K562 (cell line): Measurements from ENCODE around the gene SLIT1. TPM values are rescaled to one million over a fixed set of nuclear protein-coding genes. Genes with fewer than 3 reads are reported as not detected.

Experiments
- ATAC-seq: fragments of 200-7000 bp; cut with Tn5 transposase; 3 replicates; pipeline ENCODE4 v1.9.1; 2020; ENCODE audit warnings: moderate library complexity
- BruUV-seq: library from RNA; stranded (reverse); fragments of 400-500 nt; replicated peaks from 2 replicates; lab custom pipeline; 2021; lab: Mats Ljungman, UMichigan
- CTCF ChIA-PET: fragments of 300-600 bp; formaldehyde crosslinking; extraction: SDS; loops from one replicate; lab custom pipeline; 2021; ENCODE audit warnings: low intra/inter-chr PET ratio; lab: Yijun Ruan, JAX
- POLR2A ChIA-PET: fragments of 300-600, 350-650 bp; sonication (Branson Sonifier 250); formaldehyde crosslinking; extraction: SDS; loops from one replicate; lab custom pipeline; 2021; ENCODE audit warnings: antibody characterized with exemption, inconsistent platforms; lab: Yijun Ruan, JAX
- DNase-seq, 4 experiments: peaks; one replicate each; pipeline versions ENCODE4 v3.0.0 to v3.0.0-alpha.2; 2011 to 2018; ENCODE audit warnings: low spot score in 3 of 4, mixed read lengths in 3 of 4; ENCODE audit errors: extremely low read depth in 1 of 4
- FAIRE-seq: peaks from 2 replicates; lab custom pipeline; 2011; peaks lifted over from hg19 to GRCh38; lab: Jason Lieb, UNC
- H2AFZ ChIP-seq: 2 replicates; pipeline ENCODE4 v1.6.0; 2011; ENCODE audit warnings: low read depth, low read length, control low read depth, inconsistent platforms
- H3K27ac ChIP-seq: fragments of 200-600 bp; 3 replicates; pipeline ENCODE4 v1.8.0; 2011; ENCODE audit warnings: low read depth, mild to moderate bottlenecking, control low read depth, inconsistent platforms, low read length, moderate library complexity, mixed read lengths; ENCODE audit errors: extremely low read depth
- H3K27me3 ChIP-seq, 2 experiments: fragments of 300-600 bp in 1 of 2; 2 replicates in 1 of 2; 3 replicates in 1 of 2; pipeline versions ENCODE4 v1.6.0 to v1.8.0; 2011; ENCODE audit warnings: inconsistent platforms in 2 of 2, low read length in 2 of 2, mild to moderate bottlenecking in 1 of 2, mixed read lengths in 1 of 2, moderate library complexity in 1 of 2; ENCODE audit not compliant: control insufficient read depth in 2 of 2, insufficient read depth in 2 of 2
- H3K36me3 ChIP-seq: fragments of 300-600 bp; 3 replicates; pipeline ENCODE4 v1.8.0; 2011; ENCODE audit warnings: mild to moderate bottlenecking, low read length, inconsistent platforms; ENCODE audit not compliant: control insufficient read depth, insufficient read depth
- H3K4me1 ChIP-seq, 2 experiments: fragments of 200-600 bp in 1 of 2; replicated peaks in 1 of 2; 2 replicates in 1 of 2; 3 replicates in 1 of 2; pipeline versions ENCODE4 v1.5.1 to v1.8.0; 2011; ENCODE audit warnings: inconsistent platforms in 2 of 2, low read length in 2 of 2, mild to moderate bottlenecking in 1 of 2, mixed read lengths in 1 of 2, moderate library complexity in 1 of 2; ENCODE audit not compliant: control insufficient read depth in 2 of 2, insufficient read depth in 2 of 2
- H3K4me2 ChIP-seq: 2 replicates; pipeline ENCODE4 v1.6.1; 2011; ENCODE audit warnings: low read length, control low read depth, inconsistent platforms, mixed read lengths; ENCODE audit not compliant: insufficient read depth
- H3K4me3 ChIP-seq: fragments of 200-600 bp; sonication (generic), shearing (Covaris generic); 2 replicates; pipeline ENCODE4 v1.5.1; 2016; ENCODE audit warnings: control low read depth, inconsistent platforms
- H3K79me2 ChIP-seq: fragments of 200-600 bp; 3 replicates; pipeline ENCODE4 v1.8.0; 2011; ENCODE audit warnings: low read length, inconsistent platforms; ENCODE audit not compliant: control insufficient read depth, insufficient read depth
- H3K9ac ChIP-seq, 2 experiments: 2 replicates each; pipeline versions ENCODE4 v1.6.0 to v1.6.1; 2011; ENCODE audit warnings: low read depth in 2 of 2, low read length in 2 of 2, control low read depth in 1 of 2, inconsistent platforms in 1 of 2, mild to moderate bottlenecking in 1 of 2, mixed read lengths in 1 of 2; ENCODE audit not compliant: insufficient read depth in 1 of 2
- H3K9me1 ChIP-seq: one replicate; pipeline ENCODE4 v1.6.0; 2011; ENCODE audit warnings: inconsistent platforms, mild to moderate bottlenecking, low read length, moderate library complexity; ENCODE audit not compliant: control insufficient read depth, insufficient read depth
- H3K9me3 ChIP-seq: replicated peaks from 2 replicates; pipeline ENCODE4 v1.5.1; 2011; ENCODE audit warnings: low read depth, low read length, inconsistent platforms; ENCODE audit not compliant: control insufficient read depth, insufficient read depth
- H4K20me1 ChIP-seq: replicated peaks from 2 replicates; pipeline ENCODE4 v1.6.1; 2011; ENCODE audit warnings: low read length, inconsistent platforms, mixed read lengths; ENCODE audit not compliant: control insufficient read depth, insufficient read depth
- CLOCK ChIP-seq: fragments of 250-450 bp; sonication (Bioruptor Pico); IDR thresholded peaks from 2 replicates; pipeline ENCODE4 v1.4.0; 2020; ENCODE audit warnings: mild to moderate bottlenecking, moderate library complexity, borderline replicate concordance
- DPF2 ChIP-seq: fragments of 450-650 bp; IDR thresholded peaks from 2 replicates; pipeline ENCODE4 v1.6.1; 2016
- FOXM1 ChIP-seq, 2 experiments: fragments of 450-650 bp in 1 of 2; sonication (generic) in 1 of 2; formaldehyde crosslinking in 1 of 2; IDR thresholded peaks; 2 replicates each; pipeline versions ENCODE4 v1.6.1 to v1.9.0; 2017 to 2022; ENCODE audit warnings: low read depth in 2 of 2, mild to moderate bottlenecking in 2 of 2, missing genetic modification reagents in 1 of 2, moderate library complexity in 1 of 2
- HDGF ChIP-seq: fragments of 450-650 bp; IDR thresholded peaks from 2 replicates; pipeline ENCODE4 v1.6.1; 2016
- KLF6 ChIP-seq: fragments of 250-450 bp; sonication (Bioruptor Pico); IDR thresholded peaks from 2 replicates; pipeline ENCODE4 v1.4.0; 2020; ENCODE audit warnings: mild to moderate bottlenecking, moderate library complexity, borderline replicate concordance
- MECOM ChIP-seq: fragments of 250-450 bp; sonication (Bioruptor Pico); IDR thresholded peaks from 2 replicates; pipeline ENCODE4 v1.8.0; 2022; ENCODE audit warnings: inconsistent platforms
- PHB ChIP-seq: fragments of 250-450 bp; sonication (Bioruptor Pico); IDR thresholded peaks from 2 replicates; pipeline ENCODE4 v1.5.0; 2021
- PHF20 ChIP-seq: fragments of 450-650 bp; IDR thresholded peaks from 2 replicates; pipeline ENCODE4 v1.6.1; 2018; ENCODE audit not compliant: partially characterized antibody
- POLR2AphosphoS5 ChIP-seq: IDR thresholded peaks from 2 replicates; pipeline ENCODE4 v1.6.1; 2011; ENCODE audit warnings: mild to moderate bottlenecking, low read depth, low read length, moderate library complexity; ENCODE audit not compliant: control insufficient read depth, insufficient read depth
- RBM14 ChIP-seq: fragments of 200-400 bp; formaldehyde crosslinking; IDR thresholded peaks from 2 replicates; pipeline ENCODE4 v1.6.1; 2018; ENCODE audit warnings: low read depth, mild to moderate bottlenecking, low read length, moderate library complexity, borderline replicate concordance; ENCODE audit not compliant: insufficient read depth
- SETDB1 ChIP-seq: IDR thresholded peaks from one replicate; pipeline ENCODE4 v1.6.1; 2012; ENCODE audit warnings: low read length, control low read depth, inconsistent platforms
- SNIP1 ChIP-seq: fragments of 450-650 bp; IDR thresholded peaks from 2 replicates; pipeline ENCODE4 v1.7.1; 2017; ENCODE audit warnings: low read depth, mild to moderate bottlenecking
- ZBTB5 ChIP-seq: fragments of 450-650 bp; IDR thresholded peaks from 2 replicates; pipeline ENCODE4 v1.6.1; 2017; ENCODE audit warnings: antibody characterized with exemption
- ZNF518B ChIP-seq: fragments of 250-450 bp; sonication (Bioruptor Pico); IDR thresholded peaks from 2 replicates; pipeline ENCODE4 v1.5.0; 2021; ENCODE audit warnings: mild to moderate bottlenecking, moderate library complexity
- WGBS: fragments of 100-300 bp; shearing (Covaris generic); methylation state at CpG from one replicate; pipeline ENCODE4 v1.1.6; 2016; ENCODE audit warnings: low coverage, mixed read lengths; ENCODE audit not compliant: insufficient coverage; ENCODE audit errors: missing lambda C conversion rate; 5-methylcytosine and 5-hydroxymethylcytosine counted together
- in situ Hi-C: fragments of 300-500 bp; cut with MboI; formaldehyde crosslinking; loops from 4 replicates; pipeline ENCODE4 v1.15.0; 2018; ENCODE audit warnings: inconsistent platforms, mixed read lengths
- intact Hi-C: fragments of 100-400 bp; cut with micrococcal nuclease; formaldehyde crosslinking; loops from 2 replicates; pipeline ENCODE4 v1.14.2; 2022
- polyA plus RNA-seq, 8 experiments: library from polyadenylated mRNA; depleted of rRNA in 4 of 8; stranded (reverse) in 5 of 8; unstranded in 3 of 8; fragments of >200 nt; fragmentation: Nextera tagmentation in 2 of 8; fragmentation: Illumina TruSeq in 1 of 8; extraction: Ambion mirVana in 2 of 8; extraction: Trizol in 1 of 8; gene quantifications; 2 replicates each; pipeline versions ENCODE4 v1.2.1 to v1.2.3, GENCODE V29; 2011 to 2014; ENCODE audit warnings: inconsistent platforms in 1 of 8, missing spikeins in 1 of 8
- total RNA-seq, 7 experiments: library from RNA; depleted of rRNA in 6 of 7; stranded (reverse); fragments of >200 nt in 6 of 7; fragmentation: Illumina TruSeq in 2 of 7; extraction: Trizol in 2 of 7; gene quantifications; 2 replicates each; pipeline versions ENCODE4 v1.2.1 to v1.2.3, GENCODE V29; 2011 to 2021; ENCODE audit warnings: low replicate concordance in 1 of 7

Gene SLIT1
- total and polyA plus RNA-seq, 9 of the 15 experiments (the other 6 are each of a cell fraction or from before 2014, with no cell fraction given) = 0.01 to 0.11 (median 0.04) TPM; not detected in 3

GRCh38 chr10:97180986-97181385 is 4.8 kb downstream of the SLIT1 start (continued):
- TF ChIP-seq POLR2AphosphoS5 (no peak), SETDB1 (no peak)

GRCh38 chr10:97180363-97180755 is 5.4 kb downstream of the SLIT1 start:
- ATAC-seq (no peak), FAIRE-seq (no peak), DNase-seq (no peak)
- WGBS = 5% methylated on average over 3 of the region's 8 CpGs
- ChIA-PET CTCF (no interaction called here), POLR2A (interaction anchor here (0.6 to 1.0 kb wide), 3 partner anchors 37 to 123 kb away, joined by 3 to 5 read pairs (median 4); no protein-coding TSS in a partner anchor)
- Histone ChIP-seq H3K9me1 (no peaks in the 10 kb centered on the region), H4K20me1 (no peaks in the 10 kb centered on the region), H3K27ac (no peak overlapping the region), H3K27me3 (peaks cover 16 to 77% of the 10 kb centered on the region in 2 experiments), H3K9me3 (no peaks in the 10 kb centered on the region), H3K4me2 (no peak overlapping the region), H3K36me3 (no peaks in the 10 kb centered on the region), H3K4me1 (peaks cover 0 to 8% of the 10 kb centered on the region in 2 experiments; a peak in 2 of 5 replicates), H2AFZ (no peak overlapping the region), H3K4me3 (no peak overlapping the region), H3K9ac (no peak overlapping the region), H3K79me2 (no peaks in the 10 kb centered on the region)
- intact Hi-C loops (no loop called here), in situ Hi-C loops (no loop called here)
- no TSS peak for BruUV-seq
- TF ChIP-seq FOXM1 (IDR thresholded peaks at IDR 0.05; ENCODE audit: low read depth) = no peak
- no peak for TF ChIP-seq FOXM1 (CRISPR knock-in tag; IDR thresholded peaks at IDR 0.05; ENCODE audit: low read depth)
- no peak for TF ChIP-seq PHF20
- no peak for TF ChIP-seq SNIP1
- no peak for TF ChIP-seq PHB (CRISPR knock-in tag)
- TF ChIP-seq RBM14 = no peak
- no peak for TF ChIP-seq ZBTB5
- TF ChIP-seq DPF2 = no peak
- TF ChIP-seq ZNF518B = no peak
- TF ChIP-seq HDGF = no peak
- TF ChIP-seq CLOCK (CRISPR knock-in tag) = no peak
- no peak for TF ChIP-seq KLF6 (CRISPR knock-in tag)
- no peak for TF ChIP-seq MECOM (CRISPR knock-in tag)
